Brain microvascular endothelial cell (primary cell): ENCODE measurements around the gene NUBPL.

Source experiments
- DNase-seq: peaks from one replicate; pipeline ENCODE4 v3.0.0-alpha.2; 2020
- H3K27ac ChIP-seq: fragments of 250-450 bp; sonication (Bioruptor Pico); 2 replicates; pipeline ENCODE4 v1.5.1; 2020; ENCODE audit warnings: mild to moderate bottlenecking, moderate library complexity
- H3K27me3 ChIP-seq: fragments of 250-450 bp; sonication (Bioruptor Pico); replicated peaks from 2 replicates; pipeline ENCODE4 v1.5.1; 2020; ENCODE audit warnings: mild to moderate bottlenecking
- H3K36me3 ChIP-seq: fragments of 250-450 bp; sonication (Bioruptor Pico); replicated peaks from 2 replicates; pipeline ENCODE4 v1.5.1; 2020; ENCODE audit warnings: mild to moderate bottlenecking
- H3K4me3 ChIP-seq: 2 replicates; pipeline ENCODE4 v1.5.1; 2011; ENCODE audit warnings: low read depth, mild to moderate bottlenecking, control low read depth, low read length, moderate library complexity
- in situ Hi-C: cut with HindIII; loops from 2 replicates; pipeline ENCODE4 v1.10.0; 2017; ENCODE audit warnings: low sequenced_read_pairs, low pct_ligation_motif_present
- TF ChIP-seq, protein P1 (sequence below): IDR thresholded peaks from 2 replicates; pipeline ENCODE4 v1.5.1; 2011; ENCODE audit warnings: low read depth, mild to moderate bottlenecking, moderate library complexity, low read length, control low read depth, inconsistent platforms; ENCODE audit errors: missing control alignments

NUBPL gene

DNA sequence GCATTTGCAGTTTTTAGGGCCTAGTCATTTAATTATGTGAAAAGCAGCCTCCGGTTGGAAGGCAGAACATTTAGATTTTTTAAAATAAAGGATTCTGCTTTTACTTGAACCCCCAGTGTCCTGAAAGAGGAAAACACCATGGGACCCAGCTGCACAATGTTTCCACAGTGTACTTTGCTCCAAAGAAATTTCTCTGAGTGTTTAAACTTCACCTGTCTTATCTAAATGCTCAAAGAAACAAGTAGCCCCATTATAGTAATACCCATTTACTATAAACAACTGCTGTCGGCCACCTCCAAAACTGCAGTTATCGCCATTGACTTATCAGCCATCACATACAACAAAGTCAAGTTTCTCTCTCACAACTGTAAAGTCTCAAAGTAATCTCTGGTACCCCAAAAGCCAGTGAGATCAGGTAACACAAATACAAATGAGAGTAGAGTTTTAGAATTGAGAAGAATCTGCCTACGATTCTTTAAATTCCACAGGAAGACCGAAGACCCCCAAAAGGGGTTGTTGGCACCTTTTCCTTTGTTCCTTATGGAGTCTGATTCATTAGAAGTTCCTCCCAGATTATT is 205.2 kb downstream of the NUBPL start:
- no peak overlapping the region for H3K27ac ChIP-seq
- H3K4me3 ChIP-seq, result no peak overlapping the region
- no peaks in the 10 kb centered on the region for H3K36me3 ChIP-seq
- no peaks in the 10 kb centered on the region for H3K27me3 ChIP-seq
- TF ChIP-seq, protein P1, sequence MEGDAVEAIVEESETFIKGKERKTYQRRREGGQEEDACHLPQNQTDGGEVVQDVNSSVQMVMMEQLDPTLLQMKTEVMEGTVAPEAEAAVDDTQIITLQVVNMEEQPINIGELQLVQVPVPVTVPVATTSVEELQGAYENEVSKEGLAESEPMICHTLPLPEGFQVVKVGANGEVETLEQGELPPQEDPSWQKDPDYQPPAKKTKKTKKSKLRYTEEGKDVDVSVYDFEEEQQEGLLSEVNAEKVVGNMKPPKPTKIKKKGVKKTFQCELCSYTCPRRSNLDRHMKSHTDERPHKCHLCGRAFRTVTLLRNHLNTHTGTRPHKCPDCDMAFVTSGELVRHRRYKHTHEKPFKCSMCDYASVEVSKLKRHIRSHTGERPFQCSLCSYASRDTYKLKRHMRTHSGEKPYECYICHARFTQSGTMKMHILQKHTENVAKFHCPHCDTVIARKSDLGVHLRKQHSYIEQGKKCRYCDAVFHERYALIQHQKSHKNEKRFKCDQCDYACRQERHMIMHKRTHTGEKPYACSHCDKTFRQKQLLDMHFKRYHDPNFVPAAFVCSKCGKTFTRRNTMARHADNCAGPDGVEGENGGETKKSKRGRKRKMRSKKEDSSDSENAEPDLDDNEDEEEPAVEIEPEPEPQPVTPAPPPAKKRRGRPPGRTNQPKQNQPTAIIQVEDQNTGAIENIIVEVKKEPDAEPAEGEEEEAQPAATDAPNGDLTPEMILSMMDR, result no peak
- in situ Hi-C loops, result no loop called here
- DNase-seq, result no peak

DNA sequence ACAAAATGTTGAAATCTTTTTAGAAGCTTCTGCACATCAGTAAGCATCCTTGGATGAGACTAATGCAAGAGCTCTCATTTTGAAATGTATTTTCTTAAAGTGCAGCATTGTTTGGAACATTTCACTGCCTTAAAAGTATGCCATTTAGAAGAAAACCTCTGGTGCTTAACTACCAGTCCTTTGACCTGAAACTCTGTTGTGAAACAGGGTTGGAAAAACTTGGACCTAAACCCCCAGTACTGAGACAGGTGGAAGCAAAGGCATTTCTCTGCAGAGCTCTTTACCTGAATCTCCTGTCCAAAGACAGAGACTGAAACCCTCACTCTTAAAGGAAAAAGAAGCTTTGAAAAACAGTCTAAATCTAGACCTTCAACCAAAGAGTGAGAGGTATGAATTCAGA is 207.2 kb downstream of the NUBPL start:
- Histone ChIP-seq H3K27ac (no peak overlapping the region), H3K27me3 (no peaks in the 10 kb centered on the region), H3K4me3 (no peak overlapping the region), H3K36me3 (no peaks in the 10 kb centered on the region)
- in situ Hi-C loops, result no loop called here
- DNase-seq, result no peak
- TF ChIP-seq, protein P1, result no peak

DNA sequence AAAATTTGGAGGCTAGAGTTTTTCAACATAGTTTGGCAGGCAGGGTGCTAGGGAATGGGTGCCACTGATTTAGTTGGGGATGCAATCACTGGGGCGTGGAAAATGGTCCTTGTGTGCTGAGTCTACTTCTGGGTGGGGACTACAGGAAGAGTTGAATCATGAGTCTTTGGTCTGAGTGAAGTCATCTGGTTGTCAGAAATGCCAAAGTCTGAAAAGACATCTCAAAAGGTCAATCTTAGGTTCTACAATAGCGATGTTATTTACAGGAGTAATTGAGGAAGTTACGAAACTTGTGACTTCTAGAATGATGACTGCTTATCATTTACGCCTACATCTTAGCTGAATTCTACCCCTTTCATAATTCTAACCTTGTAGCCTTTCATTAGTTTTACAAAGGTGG is 209.1 kb downstream of the NUBPL start:
- no peaks in the 10 kb centered on the region for H3K27me3 ChIP-seq
- DNase-seq, result no peak
- no peaks in the 10 kb centered on the region for H3K36me3 ChIP-seq
- H3K4me3 ChIP-seq, result no peak overlapping the region
- TF ChIP-seq, protein P1, result no peak
- in situ Hi-C loops, result no loop called here
- H3K27ac ChIP-seq, result no peak overlapping the region

DNA sequence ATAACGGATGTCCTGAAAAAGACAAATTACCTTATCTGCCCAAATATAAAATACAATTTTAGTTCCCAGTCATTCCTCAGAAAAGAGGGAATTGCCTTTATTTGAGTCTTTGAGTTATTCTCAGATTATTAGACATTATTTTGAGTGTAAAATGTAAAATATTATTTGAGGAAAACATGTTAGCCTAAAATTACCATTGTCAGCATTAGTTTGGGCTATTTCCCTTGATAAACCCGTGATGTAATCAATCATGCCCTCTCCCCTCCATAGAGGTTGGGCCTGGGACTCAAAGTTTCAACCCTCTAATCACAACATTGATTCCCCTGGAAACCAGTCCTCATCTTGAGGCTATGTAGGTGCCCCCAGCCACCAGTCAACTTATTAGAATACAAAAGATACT is 213.4 kb downstream of the NUBPL start:
- Histone ChIP-seq H3K4me3 (no peak overlapping the region), H3K27me3 (no peaks in the 10 kb centered on the region), H3K27ac (no peak overlapping the region), H3K36me3 (no peaks in the 10 kb centered on the region)
- in situ Hi-C loops, result no loop called here
- DNase-seq, result no peak
- TF ChIP-seq, protein P1, result no peak

DNA sequence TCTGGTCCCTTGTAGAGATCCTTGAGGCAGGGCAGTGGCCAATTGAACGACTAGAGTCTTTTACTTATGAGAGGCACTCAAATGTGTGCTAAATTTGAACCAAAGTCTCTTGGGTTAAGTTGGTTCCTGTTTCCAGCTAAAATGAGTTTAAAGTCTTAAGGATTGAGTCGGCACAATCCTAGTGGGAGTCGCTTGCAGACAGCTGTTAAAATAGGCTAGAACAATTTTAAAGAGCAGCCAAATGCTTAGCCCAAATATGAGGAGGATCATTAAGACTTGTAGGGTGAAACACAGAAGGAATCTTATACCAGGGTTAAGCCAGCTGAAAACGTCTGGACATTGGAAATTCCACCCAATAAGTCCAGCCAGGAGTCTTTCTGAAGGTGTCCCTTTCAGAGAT is 216.1 kb downstream of the NUBPL start:
- in situ Hi-C loops, result no loop called here
- no peaks in the 10 kb centered on the region for H3K27me3 ChIP-seq
- TF ChIP-seq, protein P1, result no peak
- H3K4me3 ChIP-seq, result no peak overlapping the region
- no peaks in the 10 kb centered on the region for H3K36me3 ChIP-seq
- H3K27ac ChIP-seq, result no peak overlapping the region
- no peak for DNase-seq

DNA sequence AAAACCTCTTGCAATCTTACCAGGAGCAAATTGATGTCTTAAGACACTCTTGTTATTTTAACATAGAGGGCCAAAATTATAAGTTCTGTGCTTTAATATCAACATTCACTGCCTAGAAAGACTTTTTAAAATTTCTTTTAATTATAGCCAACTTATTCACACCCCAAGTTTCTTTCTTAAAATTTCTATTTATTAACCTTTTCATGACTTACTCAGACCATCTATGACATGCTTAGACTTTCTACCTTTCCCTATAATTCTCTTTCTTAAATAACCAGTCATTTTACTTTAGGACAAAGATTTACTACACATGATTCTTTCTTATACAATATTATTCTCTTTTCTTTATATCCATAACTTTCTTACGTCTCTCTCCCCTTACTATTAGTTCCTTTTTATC is 220.4 kb downstream of the NUBPL start:
- in situ Hi-C loops, result no loop called here
- TF ChIP-seq, protein P1, result no peak
- H3K36me3 ChIP-seq, result no peaks in the 10 kb centered on the region
- no peaks in the 10 kb centered on the region for H3K27me3 ChIP-seq
- no peak overlapping the region for H3K27ac ChIP-seq
- no peak for DNase-seq
- H3K4me3 ChIP-seq, result no peak overlapping the region
